Neural progenitor cell (in vitro differentiated cells): ENCODE results near the gene PCNX1. TPM values are rescaled to one million over a fixed set of nuclear protein-coding genes. Genes with fewer than 3 reads are reported as not detected.

ENCODE experiments used
- DNase-seq: peaks from one replicate; pipeline ENCODE4 v3.0.0-alpha.2; 2016; ENCODE audit warnings: low spot score
- H2AFZ ChIP-seq: fragments of 200-600 bp; sonication (generic); replicated peaks from 2 replicates; pipeline ENCODE4 v1.6.1; 2016; ENCODE audit warnings: antibody characterized with exemption
- H3F3A ChIP-seq: fragments of 200-600 bp; sonication (generic); 2 replicates; pipeline ENCODE4 v1.6.1; 2016; ENCODE audit warnings: antibody characterized with exemption, low read depth
- H3K27ac ChIP-seq: fragments of 200-600 bp; sonication (generic); 2 replicates; pipeline ENCODE4 v1.5.1; 2016; ENCODE audit warnings: mild to moderate bottlenecking
- H3K27me3 ChIP-seq: fragments of 200-600 bp; sonication (generic); 2 replicates; pipeline ENCODE4 v1.6.1; 2016; ENCODE audit warnings: mild to moderate bottlenecking, moderate library complexity
- H3K36me3 ChIP-seq: fragments of 200-600 bp; sonication (generic); 2 replicates; pipeline ENCODE4 v1.5.1; 2016
- H3K4me1 ChIP-seq: fragments of 200-600 bp; sonication (generic); 2 replicates; pipeline ENCODE4 v1.6.1; 2016; ENCODE audit warnings: mixed run types
- H3K4me2 ChIP-seq: fragments of 200-600 bp; sonication (generic); 2 replicates; pipeline ENCODE4 v1.6.1; 2016
- H3K4me3 ChIP-seq: fragments of 200-600 bp; sonication (generic); 2 replicates; pipeline ENCODE4 v1.5.1; 2016
- H3K79me2 ChIP-seq: fragments of 200-600 bp; sonication (generic); 2 replicates; pipeline ENCODE4 v1.6.1; 2016; ENCODE audit warnings: low read depth
- H3K9ac ChIP-seq: fragments of 200-600 bp; sonication (generic); 2 replicates; pipeline ENCODE4 v1.6.1; 2016
- H3K9me3 ChIP-seq: fragments of 200-600 bp; sonication (generic); 2 replicates; pipeline ENCODE4 v1.5.1; 2016; ENCODE audit warnings: low read depth
- H4K20me1 ChIP-seq: fragments of 200-600 bp; sonication (generic); 2 replicates; pipeline ENCODE4 v1.6.1; 2016; ENCODE audit warnings: low read depth
- H3K27ac Mint-ChIP-seq: 3 replicates; pipeline ENCODE4 v1.8.0; 2021; ENCODE audit warnings: mixed read lengths
- H3K27me3 Mint-ChIP-seq: 2 replicates; pipeline ENCODE4 v1.8.0; 2022; ENCODE audit warnings: low read depth, mild to moderate bottlenecking, inconsistent platforms, moderate library complexity, mixed read lengths; ENCODE audit not compliant: insufficient read depth
- H3K36me3 Mint-ChIP-seq: 3 replicates; pipeline ENCODE4 v1.8.0; 2021; ENCODE audit warnings: mixed read lengths
- H3K4me1 Mint-ChIP-seq: 3 replicates; pipeline ENCODE4 v1.8.0; 2021; ENCODE audit warnings: mixed read lengths
- H3K4me3 Mint-ChIP-seq: 3 replicates; pipeline ENCODE4 v1.8.0; 2021; ENCODE audit warnings: mild to moderate bottlenecking, moderate library complexity, mixed read lengths
- H3K9me3 Mint-ChIP-seq: 3 replicates; pipeline ENCODE4 v1.8.0; 2020; ENCODE audit warnings: mixed read lengths
- CTCF ChIP-seq: fragments of 200-600 bp; sonication (generic); IDR thresholded peaks from 2 replicates; pipeline ENCODE4 v1.5.1; 2017; ENCODE audit warnings: antibody characterized with exemption, mild to moderate bottlenecking
- EZH2 ChIP-seq: fragments of 200-600 bp; sonication (generic); IDR thresholded peaks from 2 replicates; pipeline ENCODE4 v1.6.1; 2017; ENCODE audit warnings: antibody characterized with exemption, mild to moderate bottlenecking, moderate library complexity
- EZH2phosphoT487 ChIP-seq: fragments of 200-600 bp; sonication (generic); IDR thresholded peaks from 2 replicates; pipeline ENCODE4 v1.6.1; 2017; ENCODE audit warnings: antibody characterized with exemption
- total RNA-seq: library from RNA; depleted of rRNA; stranded (reverse); fragments of >200 nt; gene quantifications from 2 replicates; pipeline ENCODE4 v1.2.3, GENCODE V29; 2015; ENCODE audit warnings: low replicate concordance

Gene PCNX1
- total RNA-seq, 1 donor from 2014 or later, result 48.6 TPM

DNA sequence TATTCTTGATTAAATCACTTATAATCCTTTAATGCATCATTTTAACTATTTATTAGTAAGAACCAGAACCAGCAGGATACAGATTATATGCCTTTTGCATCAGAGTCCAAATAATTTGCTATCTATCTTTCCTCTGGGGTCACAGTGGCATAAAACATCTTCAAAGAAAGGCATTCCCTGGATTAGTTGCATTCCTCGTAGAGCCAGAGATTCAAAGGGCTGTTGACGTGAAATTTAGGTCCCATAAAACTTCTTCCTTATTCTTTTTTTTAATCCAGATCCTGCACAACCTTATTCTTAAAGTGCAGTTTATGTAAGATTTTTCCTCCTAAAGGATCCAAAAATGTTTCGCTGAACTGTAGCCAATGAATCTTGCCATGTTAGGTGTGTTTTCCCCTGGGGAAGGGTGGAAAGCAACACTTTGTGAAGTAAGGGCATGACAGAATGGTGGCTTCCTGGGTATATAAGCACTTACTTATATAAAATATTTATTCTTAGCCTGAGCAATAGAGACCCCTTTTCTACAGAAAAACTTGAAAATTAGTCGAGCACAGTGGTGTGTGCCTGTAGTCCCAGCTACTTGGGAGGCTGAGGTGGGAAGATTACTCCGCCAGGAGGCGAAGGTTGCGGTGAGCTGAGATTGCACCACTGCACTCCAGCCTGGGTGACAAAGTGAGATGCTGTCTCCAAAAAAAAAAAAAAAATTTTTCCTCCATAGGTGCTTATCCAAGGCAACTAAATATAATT, 208.7 kb downstream of the PCNX1 start:
- no peaks in the 10 kb centered on the region for H4K20me1 ChIP-seq
- peaks cover 23% of the 10 kb centered on the region for H3K36me3 ChIP-seq
- no peak for DNase-seq
- H3F3A ChIP-seq, result peaks cover 5% of the 10 kb centered on the region
- H3K79me2 ChIP-seq, result no peaks in the 10 kb centered on the region
- no peak overlapping the region for H3K9ac ChIP-seq
- Mint-ChIP-seq H3K4me3 (no peak overlapping the region), H3K9me3 (peaks cover 8% of the 10 kb centered on the region), H3K4me1 (peaks cover 10% of the 10 kb centered on the region), H3K27me3 (no peaks in the 10 kb centered on the region), H3K27ac (no peak overlapping the region), H3K36me3 (peaks cover 17% of the 10 kb centered on the region)
- H3K4me1 ChIP-seq, result no peaks in the 10 kb centered on the region
- no peaks in the 10 kb centered on the region for H3K9me3 ChIP-seq
- H3K4me3 ChIP-seq, result no peak overlapping the region
- H3K27ac ChIP-seq, result no peak overlapping the region
- no peaks in the 10 kb centered on the region for H3K27me3 ChIP-seq
- TF ChIP-seq EZH2phosphoT487, result no peak
- no peak for TF ChIP-seq EZH2
- TF ChIP-seq CTCF, result no peak
- H3K4me2 ChIP-seq, result no peak overlapping the region
- no peak overlapping the region for H2AFZ ChIP-seq

DNA sequence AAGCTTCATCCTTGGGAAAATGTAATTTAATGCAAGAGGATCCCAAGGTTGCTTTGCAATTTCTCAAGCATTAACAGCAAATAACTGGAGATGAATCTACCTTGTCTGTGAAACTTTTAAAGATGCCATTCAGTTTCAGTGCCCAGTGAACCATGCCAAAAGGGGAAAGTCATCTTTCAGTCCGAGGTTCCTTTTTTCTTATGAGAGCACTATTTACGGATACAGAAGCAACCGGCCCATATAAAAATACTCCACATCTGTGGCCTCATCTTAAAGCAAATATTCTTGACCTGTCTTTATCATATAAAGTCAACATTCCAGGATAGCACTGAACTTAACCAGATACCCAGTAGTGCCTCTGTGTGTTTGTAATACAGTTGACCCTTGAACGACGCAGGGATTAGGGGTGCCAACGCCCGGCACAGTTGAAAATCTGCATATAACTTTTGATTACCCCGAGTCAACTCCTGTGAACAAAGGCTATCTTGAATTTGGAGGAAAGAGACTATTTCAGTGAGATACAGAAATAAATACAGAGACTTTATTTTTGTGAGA, 209.4 kb downstream of the PCNX1 start:
- Histone ChIP-seq H3K36me3 (peaks cover 17% of the 10 kb centered on the region), H3K4me3 (no peak overlapping the region), H4K20me1 (no peaks in the 10 kb centered on the region), H3K27ac (no peak overlapping the region), H3K9ac (no peak overlapping the region), H3K9me3 (no peaks in the 10 kb centered on the region), H3K79me2 (no peaks in the 10 kb centered on the region), H3K4me2 (no peak overlapping the region), H3F3A (peaks cover 5% of the 10 kb centered on the region), H3K27me3 (no peaks in the 10 kb centered on the region), H2AFZ (no peak overlapping the region), H3K4me1 (no peaks in the 10 kb centered on the region)
- Mint-ChIP-seq H3K36me3 (peaks cover 23% of the 10 kb centered on the region), H3K27ac (no peak overlapping the region), H3K9me3 (peaks cover 13% of the 10 kb centered on the region), H3K4me1 (peaks cover 10% of the 10 kb centered on the region), H3K4me3 (no peak overlapping the region), H3K27me3 (no peaks in the 10 kb centered on the region)
- DNase-seq, result no peak
- TF ChIP-seq EZH2phosphoT487 (no peak), EZH2 (no peak), CTCF (no peak)

DNA sequence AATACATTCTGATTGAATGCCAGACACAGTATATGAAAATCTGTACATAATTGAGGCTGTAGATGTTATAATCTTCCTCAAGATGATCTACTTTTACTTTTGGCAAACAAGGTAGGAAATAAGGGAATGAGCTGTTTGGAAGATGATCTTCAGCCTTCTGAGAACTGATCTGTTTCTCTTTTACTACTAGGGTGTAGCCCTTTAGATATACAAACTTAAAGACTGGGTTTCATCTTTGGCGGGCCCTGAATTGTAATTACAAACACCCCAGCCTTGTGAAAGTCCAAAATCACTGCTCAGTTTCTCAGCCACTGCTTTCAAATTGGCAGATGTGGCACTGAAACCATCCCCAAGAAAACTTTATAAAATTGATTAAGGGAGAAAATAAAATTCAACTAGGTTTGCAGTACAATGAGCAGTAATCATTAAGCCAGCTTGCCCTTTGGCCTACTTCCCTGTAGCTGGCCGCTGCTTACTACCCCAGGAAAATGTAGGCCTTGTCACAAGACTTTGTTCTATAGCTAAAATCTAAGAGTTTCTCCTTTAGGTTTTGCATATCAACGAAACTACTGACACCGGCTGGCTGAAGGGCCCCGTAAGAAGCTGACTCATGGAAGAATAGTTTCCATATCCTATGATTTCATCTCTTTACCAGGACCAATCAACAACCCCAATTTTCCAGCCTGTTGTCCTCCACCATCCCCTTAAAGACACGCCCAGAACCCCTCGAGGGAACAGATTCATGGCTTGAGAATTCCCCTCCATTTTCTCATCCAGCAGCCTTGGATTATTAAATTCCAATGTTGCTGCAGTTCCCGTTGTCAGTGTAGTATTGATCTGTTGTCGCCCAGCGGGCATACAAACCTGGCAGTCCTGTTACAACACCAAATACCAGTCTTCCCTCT, 210.8 kb downstream of the PCNX1 start:
- Histone ChIP-seq H3K79me2 (no peaks in the 10 kb centered on the region), H2AFZ (no peak overlapping the region), H3K9ac (no peak overlapping the region), H3K4me3 (no peak overlapping the region), H3K4me1 (no peaks in the 10 kb centered on the region), H4K20me1 (no peaks in the 10 kb centered on the region), H3K4me2 (no peak overlapping the region), H3K36me3 (peaks cover 4% of the 10 kb centered on the region), H3K27me3 (no peaks in the 10 kb centered on the region), H3K9me3 (no peaks in the 10 kb centered on the region), H3K27ac (no peak overlapping the region), H3F3A (peaks cover 5% of the 10 kb centered on the region)
- H3K27me3 Mint-ChIP-seq, result no peaks in the 10 kb centered on the region
- no peak overlapping the region for H3K27ac Mint-ChIP-seq
- no peak overlapping the region for H3K4me3 Mint-ChIP-seq
- H3K4me1 Mint-ChIP-seq, result peaks cover 10% of the 10 kb centered on the region
- H3K36me3 Mint-ChIP-seq, result peaks cover 24% of the 10 kb centered on the region
- TF ChIP-seq EZH2phosphoT487, result no peak
- no peak for TF ChIP-seq CTCF
- no peak for TF ChIP-seq EZH2
- no peak for DNase-seq
- peaks cover 19% of the 10 kb centered on the region for H3K9me3 Mint-ChIP-seq
